SK-N-SH treated with all-trans-retinoic acid at 6 μM for 48 hours (cell line): ENCODE results near the gene RPUSD3.
A peak's percentile ranks its signal among the peaks of the same experiment; 100 is the strongest.

Experiments
- ATAC-seq: fragments of 200-7000 bp; cut with Tn5 transposase; 3 replicates; pipeline ENCODE4 v1.9.1; 2020; ENCODE audit warnings: mild to moderate bottlenecking, moderate library complexity
- ARNTL ChIP-seq: fragments of 450-650 bp; formaldehyde crosslinking; IDR thresholded peaks from 2 replicates; pipeline ENCODE4 v1.5.0; 2020; ENCODE audit warnings: low read depth, mild to moderate bottlenecking, moderate library complexity, borderline replicate concordance
- BACH2 ChIP-seq: fragments of 250-450 bp; sonication (Bioruptor Pico); IDR thresholded peaks from 2 replicates; pipeline ENCODE4 v1.9.0; 2021; ENCODE audit warnings: mild to moderate bottlenecking, borderline replicate concordance
- CSDC2 ChIP-seq: fragments of 250-450 bp; sonication (Bioruptor Pico); IDR thresholded peaks from 2 replicates; pipeline ENCODE4 v1.5.0; 2020; ENCODE audit warnings: mild to moderate bottlenecking, moderate library complexity
- ESRRG ChIP-seq: fragments of 250-450 bp; sonication (Bioruptor Pico); IDR thresholded peaks from 2 replicates; pipeline ENCODE4 v1.6.1; 2021; ENCODE audit warnings: mild to moderate bottlenecking
- GLIS3 ChIP-seq: fragments of 250-450 bp; sonication (Bioruptor Pico); IDR thresholded peaks from 2 replicates; pipeline ENCODE4 v1.5.0; 2020; ENCODE audit warnings: mild to moderate bottlenecking, moderate library complexity
- ISL1 ChIP-seq: fragments of 250-450 bp; sonication (Bioruptor Pico); IDR thresholded peaks from 2 replicates; pipeline ENCODE4 v2.1.2; 2022; ENCODE audit warnings: mild to moderate bottlenecking, moderate library complexity
- OSR1 ChIP-seq: fragments of 250-450 bp; sonication (Bioruptor Pico); IDR thresholded peaks from 2 replicates; pipeline ENCODE4 v1.8.0; 2022; ENCODE audit warnings: moderate library complexity, mild to moderate bottlenecking, inconsistent platforms
- POU6F1 ChIP-seq: fragments of 250-450 bp; sonication (Bioruptor Pico); IDR thresholded peaks from 2 replicates; pipeline ENCODE4 v1.8.0; 2021; ENCODE audit warnings: low read depth, mild to moderate bottlenecking, moderate library complexity, borderline replicate concordance
- PPARA ChIP-seq: fragments of 250-450 bp; sonication (Bioruptor Pico); IDR thresholded peaks from 2 replicates; pipeline ENCODE4 v1.5.0; 2020; ENCODE audit warnings: mild to moderate bottlenecking, borderline replicate concordance
- RARB ChIP-seq: fragments of 250-450 bp; sonication (Bioruptor Pico); IDR thresholded peaks from 2 replicates; pipeline ENCODE4 v1.8.0; 2021; ENCODE audit warnings: mild to moderate bottlenecking, moderate library complexity
- SNAI2 ChIP-seq: fragments of 250-450 bp; sonication (Bioruptor Pico); IDR thresholded peaks from 2 replicates; pipeline ENCODE4 v1.5.0; 2020; ENCODE audit warnings: mild to moderate bottlenecking, moderate library complexity
- TCF4 ChIP-seq: fragments of 250-450 bp; sonication (Bioruptor Pico); IDR thresholded peaks from 2 replicates; pipeline ENCODE4 v1.8.0; 2021; ENCODE audit warnings: mild to moderate bottlenecking, moderate library complexity, borderline replicate concordance
- TOX ChIP-seq: fragments of 250-450 bp; sonication (Bioruptor Pico); IDR thresholded peaks from 2 replicates; pipeline ENCODE4 v1.8.0; 2021; ENCODE audit warnings: mild to moderate bottlenecking, moderate library complexity, borderline replicate concordance
- ZC3H10 ChIP-seq: fragments of 250-450 bp; sonication (Bioruptor Pico); IDR thresholded peaks from 2 replicates; pipeline ENCODE4 v1.5.1; 2021; ENCODE audit warnings: mild to moderate bottlenecking, moderate library complexity
- ZFP30 ChIP-seq: fragments of 450-650 bp; formaldehyde crosslinking; IDR thresholded peaks from 2 replicates; pipeline ENCODE4 v1.5.0; 2022; ENCODE audit warnings: mild to moderate bottlenecking, moderate library complexity
- ZNF565 ChIP-seq: fragments of 450-650 bp; formaldehyde crosslinking; conservative IDR thresholded peaks from 2 replicates; pipeline ENCODE4 v1.5.0; 2020; ENCODE audit warnings: low read depth, mild to moderate bottlenecking, moderate library complexity
- ZNF70 ChIP-seq: fragments of 450-650 bp; formaldehyde crosslinking; IDR thresholded peaks from 2 replicates; pipeline ENCODE4 v1.5.0; 2020; ENCODE audit warnings: mild to moderate bottlenecking, moderate library complexity
- ZNF8 ChIP-seq: fragments of 450-650 bp; formaldehyde crosslinking; IDR thresholded peaks from 2 replicates; pipeline ENCODE4 v1.5.0; 2020; ENCODE audit warnings: mild to moderate bottlenecking, moderate library complexity
- TF ChIP-seq, protein P1 (sequence below): fragments of 250-450 bp; sonication (Bioruptor Pico); IDR thresholded peaks from 2 replicates; pipeline ENCODE4 v1.8.0; 2020; ENCODE audit warnings: mild to moderate bottlenecking, moderate library complexity, borderline replicate concordance
- TF ChIP-seq, protein P2 (sequence below): fragments of 250-450 bp; sonication (Bioruptor Pico); IDR thresholded peaks from 2 replicates; pipeline ENCODE4 v1.5.0; 2020; ENCODE audit warnings: mild to moderate bottlenecking, moderate library complexity
- TF ChIP-seq, protein P3 (sequence below): fragments of 250-450 bp; sonication (Bioruptor Pico); IDR thresholded peaks from 2 replicates; pipeline ENCODE4 v1.5.1; 2021; ENCODE audit warnings: mild to moderate bottlenecking, moderate library complexity

The RPUSD3 gene

GRCh38 chr3:9826815-9827573, 16.8 kb downstream of the RPUSD3 start:
- TF ChIP-seq ZNF70 (no peak), CSDC2 (CRISPR knock-in tag) (no peak), TCF4 (CRISPR knock-in tag) (no peak), PPARA (CRISPR knock-in tag) (no peak), ZNF8 (CRISPR knock-in tag) (no peak), ZC3H10 (CRISPR knock-in tag) (no peak), ARNTL (no peak), RARB (CRISPR knock-in tag) (no peak)
- peak; percentile 80 for ATAC-seq

DNA sequence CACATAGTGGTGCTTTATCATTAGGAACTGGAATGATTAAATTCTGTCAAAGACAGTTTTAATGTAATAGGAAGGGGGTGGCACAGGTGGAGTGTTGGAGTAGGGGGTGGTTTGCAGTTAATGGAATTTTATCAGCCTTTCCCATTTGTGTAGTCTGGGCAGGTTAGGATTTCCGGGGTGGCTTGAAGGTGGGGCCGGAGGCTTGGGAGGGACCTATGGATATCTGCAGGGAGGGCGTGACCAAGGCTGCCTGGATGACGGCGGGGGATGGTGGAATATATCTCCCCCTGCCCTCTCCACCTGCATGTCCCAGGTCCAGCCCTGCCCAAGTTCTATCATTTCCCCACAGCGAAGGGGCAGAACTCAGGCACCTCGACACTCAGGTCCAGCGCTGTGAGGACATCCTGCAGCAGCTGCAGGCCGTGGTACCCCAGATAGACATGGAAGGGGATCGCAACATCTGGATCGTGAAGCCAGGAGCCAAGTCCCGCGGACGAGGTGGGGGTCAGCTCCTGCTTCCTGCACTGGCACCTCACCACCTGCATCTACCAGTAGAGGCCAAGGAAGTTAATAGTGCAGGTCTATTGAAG, 18.3 kb downstream of the RPUSD3 start:
- TF ChIP-seq PPARA (CRISPR knock-in tag) (no peak), ZNF8 (CRISPR knock-in tag) (no peak), SNAI2 (CRISPR knock-in tag) (no peak), ISL1 (CRISPR knock-in tag) (no peak)

DNA sequence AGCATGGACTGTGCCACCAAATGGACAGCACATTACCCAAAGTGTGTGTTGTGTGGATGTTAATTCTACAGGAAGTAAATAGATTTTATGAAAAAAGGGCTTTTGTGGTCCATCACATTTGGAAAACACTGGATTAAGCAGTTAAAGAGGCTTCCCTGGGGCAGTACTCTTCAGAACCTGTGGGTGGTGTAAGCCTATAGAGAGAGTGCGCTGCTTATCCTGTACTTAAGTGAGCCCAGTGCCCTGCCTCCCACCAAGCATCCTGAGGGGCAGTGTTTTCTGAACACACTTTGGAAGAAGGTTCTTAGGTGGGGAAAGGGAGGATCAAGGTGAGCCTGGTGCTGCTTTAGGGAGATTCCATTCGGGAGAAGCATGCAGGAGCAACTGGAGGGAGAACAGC, 22.9 kb downstream of the RPUSD3 start:
- TF ChIP-seq ESRRG (CRISPR knock-in tag) (no peak), ZFP30 (no peak), ISL1 (CRISPR knock-in tag) (no peak), POU6F1 (no peak), OSR1 (no peak), ZNF8 (CRISPR knock-in tag) (no peak), PPARA (CRISPR knock-in tag) (no peak), GLIS3 (CRISPR knock-in tag) (no peak), ZNF565 (CRISPR knock-in tag) (no peak)
- TF ChIP-seq, protein P1, sequence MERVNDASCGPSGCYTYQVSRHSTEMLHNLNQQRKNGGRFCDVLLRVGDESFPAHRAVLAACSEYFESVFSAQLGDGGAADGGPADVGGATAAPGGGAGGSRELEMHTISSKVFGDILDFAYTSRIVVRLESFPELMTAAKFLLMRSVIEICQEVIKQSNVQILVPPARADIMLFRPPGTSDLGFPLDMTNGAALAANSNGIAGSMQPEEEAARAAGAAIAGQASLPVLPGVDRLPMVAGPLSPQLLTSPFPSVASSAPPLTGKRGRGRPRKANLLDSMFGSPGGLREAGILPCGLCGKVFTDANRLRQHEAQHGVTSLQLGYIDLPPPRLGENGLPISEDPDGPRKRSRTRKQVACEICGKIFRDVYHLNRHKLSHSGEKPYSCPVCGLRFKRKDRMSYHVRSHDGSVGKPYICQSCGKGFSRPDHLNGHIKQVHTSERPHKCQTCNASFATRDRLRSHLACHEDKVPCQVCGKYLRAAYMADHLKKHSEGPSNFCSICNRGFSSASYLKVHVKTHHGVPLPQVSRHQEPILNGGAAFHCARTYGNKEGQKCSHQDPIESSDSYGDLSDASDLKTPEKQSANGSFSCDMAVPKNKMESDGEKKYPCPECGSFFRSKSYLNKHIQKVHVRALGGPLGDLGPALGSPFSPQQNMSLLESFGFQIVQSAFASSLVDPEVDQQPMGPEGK (CRISPR knock-in tag) = no peak
- TF ChIP-seq, protein P2, sequence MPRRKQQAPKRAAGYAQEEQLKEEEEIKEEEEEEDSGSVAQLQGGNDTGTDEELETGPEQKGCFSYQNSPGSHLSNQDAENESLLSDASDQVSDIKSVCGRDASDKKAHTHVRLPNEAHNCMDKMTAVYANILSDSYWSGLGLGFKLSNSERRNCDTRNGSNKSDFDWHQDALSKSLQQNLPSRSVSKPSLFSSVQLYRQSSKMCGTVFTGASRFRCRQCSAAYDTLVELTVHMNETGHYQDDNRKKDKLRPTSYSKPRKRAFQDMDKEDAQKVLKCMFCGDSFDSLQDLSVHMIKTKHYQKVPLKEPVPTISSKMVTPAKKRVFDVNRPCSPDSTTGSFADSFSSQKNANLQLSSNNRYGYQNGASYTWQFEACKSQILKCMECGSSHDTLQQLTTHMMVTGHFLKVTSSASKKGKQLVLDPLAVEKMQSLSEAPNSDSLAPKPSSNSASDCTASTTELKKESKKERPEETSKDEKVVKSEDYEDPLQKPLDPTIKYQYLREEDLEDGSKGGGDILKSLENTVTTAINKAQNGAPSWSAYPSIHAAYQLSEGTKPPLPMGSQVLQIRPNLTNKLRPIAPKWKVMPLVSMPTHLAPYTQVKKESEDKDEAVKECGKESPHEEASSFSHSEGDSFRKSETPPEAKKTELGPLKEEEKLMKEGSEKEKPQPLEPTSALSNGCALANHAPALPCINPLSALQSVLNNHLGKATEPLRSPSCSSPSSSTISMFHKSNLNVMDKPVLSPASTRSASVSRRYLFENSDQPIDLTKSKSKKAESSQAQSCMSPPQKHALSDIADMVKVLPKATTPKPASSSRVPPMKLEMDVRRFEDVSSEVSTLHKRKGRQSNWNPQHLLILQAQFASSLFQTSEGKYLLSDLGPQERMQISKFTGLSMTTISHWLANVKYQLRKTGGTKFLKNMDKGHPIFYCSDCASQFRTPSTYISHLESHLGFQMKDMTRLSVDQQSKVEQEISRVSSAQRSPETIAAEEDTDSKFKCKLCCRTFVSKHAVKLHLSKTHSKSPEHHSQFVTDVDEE = no peak
- peak; percentile 85 for ATAC-seq

More for the DNA sequence above, 18.3 kb downstream of the RPUSD3 start:
- ATAC-seq = no peak

GRCh38 chr3:9820543-9820942, 23.3 kb downstream of the RPUSD3 start:
- ATAC-seq = peak; percentile 9; the same call in 2 of the 3 replicates

More at GRCh38 chr3:9820543-9820942, 23.3 kb downstream of the RPUSD3 start:
- TF ChIP-seq TOX (CRISPR knock-in tag) (no peak), PPARA (CRISPR knock-in tag) (no peak), BACH2 (no peak), ARNTL (no peak), POU6F1 (no peak), ZFP30 (no peak), ZNF565 (CRISPR knock-in tag) (no peak), RARB (CRISPR knock-in tag) (no peak), CSDC2 (CRISPR knock-in tag) (no peak)
- TF ChIP-seq, protein P2 = no peak
- TF ChIP-seq, protein P3, sequence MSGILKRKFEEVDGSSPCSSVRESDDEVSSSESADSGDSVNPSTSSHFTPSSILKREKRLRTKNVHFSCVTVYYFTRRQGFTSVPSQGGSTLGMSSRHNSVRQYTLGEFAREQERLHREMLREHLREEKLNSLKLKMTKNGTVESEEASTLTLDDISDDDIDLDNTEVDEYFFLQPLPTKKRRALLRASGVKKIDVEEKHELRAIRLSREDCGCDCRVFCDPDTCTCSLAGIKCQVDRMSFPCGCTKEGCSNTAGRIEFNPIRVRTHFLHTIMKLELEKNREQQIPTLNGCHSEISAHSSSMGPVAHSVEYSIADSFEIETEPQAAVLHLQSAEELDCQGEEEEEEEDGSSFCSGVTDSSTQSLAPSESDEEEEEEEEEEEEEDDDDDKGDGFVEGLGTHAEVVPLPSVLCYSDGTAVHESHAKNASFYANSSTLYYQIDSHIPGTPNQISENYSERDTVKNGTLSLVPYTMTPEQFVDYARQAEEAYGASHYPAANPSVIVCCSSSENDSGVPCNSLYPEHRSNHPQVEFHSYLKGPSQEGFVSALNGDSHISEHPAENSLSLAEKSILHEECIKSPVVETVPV (CRISPR knock-in tag) = no peak
